Hematopoietic multipotent progenitor cell (in vitro differentiated cells): ENCODE results near the gene MEG3. TPM values are rescaled to one million over a fixed set of nuclear protein-coding genes. Genes with fewer than 3 reads are reported as not detected.

ENCODE experiments used
- DNase-seq, 3 donors: peaks; one replicate each; pipeline ENCODE4 v3.0.0-alpha.2; 2011 to 2015; ENCODE audit warnings: low read depth in 2 of 3, low spot score in 2 of 3
- total RNA-seq: library from RNA; depleted of rRNA; stranded (reverse); fragments of >200 nt; gene quantifications from one replicate; pipeline ENCODE4 v1.2.3, GENCODE V29; 2012

Gene MEG3
- total RNA-seq, 1 donor = 22.4 TPM

GRCh38 chr14:100879194-100879593, 53.3 kb downstream of the MEG3 start:
- DNase-seq = no peak

GRCh38 chr14:100879782-100880181, 53.9 kb downstream of the MEG3 start:
- no peak for DNase-seq

- no peak for DNase-seq
Observed at GRCh38 chr14:100880271-100881101, 54.6 kb downstream of the MEG3 start.

- DNase-seq = no peak
Observed at GRCh38 chr14:100881211-100882025, 55.5 kb downstream of the MEG3 start.

GRCh38 chr14:100882026-100882967, 56.4 kb downstream of the MEG3 start:
- no peak for DNase-seq

GRCh38 chr14:100882991-100883788, 57.3 kb downstream of the MEG3 start:
- DNase-seq = no peak

GRCh38 chr14:100883789-100884101, 57.8 kb downstream of the MEG3 start:
- DNase-seq = no peak

- DNase-seq = no peak
Observed at GRCh38 chr14:100884456-100884855, 58.5 kb downstream of the MEG3 start.

GRCh38 chr14:100885196-100885595, 59.3 kb downstream of the MEG3 start:
- no peak for DNase-seq

GRCh38 chr14:100885617-100886016, 59.7 kb downstream of the MEG3 start:
- DNase-seq = no peak

GRCh38 chr14:100887728-100888335, 61.9 kb downstream of the MEG3 start:
- no peak for DNase-seq

GRCh38 chr14:100888789-100889315, 62.9 kb downstream of the MEG3 start:
- DNase-seq = no peak

- DNase-seq = no peak
Observed at GRCh38 chr14:100889641-100890040, 63.7 kb downstream of the MEG3 start.

GRCh38 chr14:100890061-100890850, 64.3 kb downstream of the MEG3 start:
- DNase-seq = no peak

- no peak for DNase-seq
Observed at GRCh38 chr14:100891051-100891450, 65.1 kb downstream of the MEG3 start.

GRCh38 chr14:100891501-100892445, 65.9 kb downstream of the MEG3 start:
- no peak for DNase-seq

GRCh38 chr14:100892496-100893227, 66.7 kb downstream of the MEG3 start:
- no peak for DNase-seq
